ENCODE data around the gene KRT1.

DNA sequence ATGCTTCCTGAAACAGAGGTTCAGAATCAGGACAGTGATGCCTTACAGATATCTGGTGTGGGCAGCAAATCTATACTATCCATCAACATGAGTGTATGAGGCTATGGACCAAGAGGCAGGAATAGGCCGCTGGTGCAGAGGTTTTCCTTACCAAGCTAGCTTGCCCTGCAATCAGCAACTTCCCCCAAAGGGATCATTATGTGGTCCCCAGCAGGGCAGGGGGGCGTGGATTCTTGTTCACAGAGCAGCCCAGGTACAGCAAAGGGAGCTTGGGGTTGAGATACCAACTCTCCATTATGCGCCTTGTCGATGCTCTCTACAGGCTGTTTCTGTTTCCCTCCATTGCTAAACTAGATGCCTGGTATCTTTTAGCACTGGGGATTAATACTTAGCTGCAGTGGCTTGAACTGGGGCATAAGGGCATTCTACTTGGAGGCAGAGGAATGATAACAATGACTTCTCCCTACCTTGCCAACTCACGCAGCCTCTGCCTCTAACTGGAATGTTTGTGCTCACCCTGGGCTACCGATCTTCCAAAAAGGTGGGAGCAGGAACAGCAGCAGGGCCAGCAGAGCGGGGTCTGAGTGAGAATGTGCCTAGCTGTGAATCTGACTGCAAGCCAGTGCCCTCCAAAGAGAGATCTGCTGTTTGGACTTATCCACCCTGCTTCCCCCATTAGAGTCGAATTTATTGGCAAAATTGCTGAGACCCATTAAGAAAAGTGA is 10.3 kb upstream of the KRT1 start:
- TF ChIP-seq, protein P1, sequence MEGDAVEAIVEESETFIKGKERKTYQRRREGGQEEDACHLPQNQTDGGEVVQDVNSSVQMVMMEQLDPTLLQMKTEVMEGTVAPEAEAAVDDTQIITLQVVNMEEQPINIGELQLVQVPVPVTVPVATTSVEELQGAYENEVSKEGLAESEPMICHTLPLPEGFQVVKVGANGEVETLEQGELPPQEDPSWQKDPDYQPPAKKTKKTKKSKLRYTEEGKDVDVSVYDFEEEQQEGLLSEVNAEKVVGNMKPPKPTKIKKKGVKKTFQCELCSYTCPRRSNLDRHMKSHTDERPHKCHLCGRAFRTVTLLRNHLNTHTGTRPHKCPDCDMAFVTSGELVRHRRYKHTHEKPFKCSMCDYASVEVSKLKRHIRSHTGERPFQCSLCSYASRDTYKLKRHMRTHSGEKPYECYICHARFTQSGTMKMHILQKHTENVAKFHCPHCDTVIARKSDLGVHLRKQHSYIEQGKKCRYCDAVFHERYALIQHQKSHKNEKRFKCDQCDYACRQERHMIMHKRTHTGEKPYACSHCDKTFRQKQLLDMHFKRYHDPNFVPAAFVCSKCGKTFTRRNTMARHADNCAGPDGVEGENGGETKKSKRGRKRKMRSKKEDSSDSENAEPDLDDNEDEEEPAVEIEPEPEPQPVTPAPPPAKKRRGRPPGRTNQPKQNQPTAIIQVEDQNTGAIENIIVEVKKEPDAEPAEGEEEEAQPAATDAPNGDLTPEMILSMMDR (IDR thresholded peaks at IDR 0.05), result no peak
- no peak for TF ChIP-seq EZH2 (IDR thresholded peaks at IDR 0.05; ENCODE audit: borderline replicate concordance, insufficient read depth, low read depth, low read length, poor library complexity, severe bottlenecking)
